Adrenal gland (tissue), 12 donors: ENCODE data around the gene FOCAD. TPM values are rescaled to one million over a fixed set of nuclear protein-coding genes. Genes with fewer than 3 reads are reported as not detected.

ENCODE experiments used
- DNase-seq, 7 donors: peaks; one replicate each; pipeline ENCODE4 v3.0.0-alpha.2; 2019 to 2020
- H3K27ac ChIP-seq, 5 donors: fragments of 200-600 bp; sonication (generic) in 4 of 5; 1 replicate in 3 of 5; 2 replicates in 2 of 5; pipeline versions ENCODE4 v1.5.1 to v1.8.0; 2016 to 2020; ENCODE audit warnings: mild to moderate bottlenecking in 1 of 5
- H3K27me3 ChIP-seq: fragments of 200-600 bp; 2 replicates; pipeline ENCODE4 v1.8.0; 2021
- H3K36me3 ChIP-seq, 2 donors: fragments of 200-600 bp; replicated peaks in 1 of 2; 1 replicate in 1 of 2; 2 replicates in 1 of 2; pipeline versions ENCODE4 v1.5.1 to v1.8.0; 2018 to 2022
- H3K4me1 ChIP-seq, 2 donors: fragments of 200-600 bp; replicated peaks in 1 of 2; 1 replicate in 1 of 2; 2 replicates in 1 of 2; pipeline versions ENCODE4 v1.5.1 to v1.8.0; 2018 to 2021
- H3K4me3 ChIP-seq, 4 donors: fragments of 200-600 bp; sonication (generic) in 3 of 4; one replicate each; pipeline ENCODE4 v1.5.1; 2016 to 2018
- H3K9me3 ChIP-seq, 3 donors: fragments of 200-600 bp; sonication (generic) in 1 of 3; replicated peaks in 1 of 3; 1 replicate in 2 of 3; 2 replicates in 1 of 3; pipeline versions ENCODE4 v1.5.1 to v1.8.0; 2016 to 2021
- POLR2A ChIP-seq, 2 donors: fragments of 450-650 bp; IDR thresholded peaks; one replicate each; pipeline ENCODE4 v1.6.1; 2017; ENCODE audit warnings: antibody characterized with exemption in 2 of 2, mild to moderate bottlenecking in 2 of 2, moderate library complexity in 1 of 2
- WGBS, 4 donors: extraction: QIAGEN DNeasy Blood & Tissue Kit in 2 of 4; methylation state at CpG; one replicate each; pipeline versions ENCODE4 v1.1.5 to v1.1.7; 2013 to 2017; 5-methylcytosine and 5-hydroxymethylcytosine counted together
- intact Hi-C, 2 donors: fragments of 100-400 bp; cut with DNase I; formaldehyde crosslinking; loops; one replicate each; pipeline versions ENCODE4 v1.14.1 to v1.15.0; 2022 to 2023
- polyA plus RNA-seq, 3 donors: library from polyadenylated mRNA; stranded (reverse); fragments of 200-250 nt in 2 of 3; fragments of 350-450 nt in 1 of 3; fragmentation: Illumina TruSeq in 1 of 3; extraction: RNeasy Lipid Tissue Mini Kit (QIAGEN cat#74804) in 1 of 3; gene quantifications; one replicate each; pipeline ENCODE4 v1.2.3, GENCODE V29; 2013 to 2014
- total RNA-seq, 9 donors: library from RNA; depleted of rRNA in 4 of 9; stranded (reverse); fragments of >200 nt in 4 of 9; fragments of 120-200 nt in 1 of 9; fragmentation: NEBNext Ultra II Directional in 1 of 9; extraction: Animal tissue kit (Norgen Biotek cat#: 25700) in 1 of 9; gene quantifications; one replicate each; pipeline versions ENCODE4 v1.1.0 to v1.2.4, GENCODE V29; 2013 to 2023
- TF ChIP-seq, protein P1 (sequence below), 6 experiments: fragments of 450-650 bp in 4 of 6; fragments of 200-600 bp in 2 of 6; sonication (generic) in 1 of 6; IDR thresholded peaks; 1 replicate in 5 of 6; 2 replicates in 1 of 6; pipeline versions ENCODE4 v1.5.1 to v1.8.0; 2016 to 2021; ENCODE audit warnings: antibody characterized with exemption in 6 of 6, mild to moderate bottlenecking in 2 of 6, moderate library complexity in 1 of 6
- donor health status: healthy with polysubstance abuse.
- donor health status: Bipolar disorder and iron deficiency.
- donor health status: DM: yes; HTN: yes; CAD: no.
- donor health status: DM: no; HTN: no; CAD: no.
- donor health status: DM: no; HTN: no; CAD: no.
- donor health status: DM: yes; HTN: yes; CAD: no.

The FOCAD gene
- total and polyA plus RNA-seq, 12 donors, result 20.5 to 134 (median 59.7) TPM

DNA sequence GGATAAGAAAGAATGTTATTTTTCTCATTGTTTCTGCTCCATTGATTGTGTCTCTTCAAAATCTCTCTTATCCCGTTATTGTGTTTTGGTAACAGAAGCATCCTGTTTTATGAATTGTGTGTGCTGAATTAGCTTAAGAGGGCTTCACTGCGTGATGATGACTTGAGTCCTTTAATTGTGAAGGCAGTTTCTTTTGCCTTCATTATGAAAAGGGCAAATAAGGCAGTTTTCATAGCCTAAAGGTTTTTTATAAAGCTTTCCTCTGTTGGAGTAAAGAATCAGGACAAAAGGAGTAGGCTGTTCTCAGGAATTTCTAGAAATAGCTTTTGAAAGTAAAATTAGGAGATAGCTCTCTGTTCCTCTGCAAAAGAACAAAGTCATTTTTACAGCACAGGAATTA, 169.8 kb downstream of the FOCAD start:
- TF ChIP-seq, protein P1, sequence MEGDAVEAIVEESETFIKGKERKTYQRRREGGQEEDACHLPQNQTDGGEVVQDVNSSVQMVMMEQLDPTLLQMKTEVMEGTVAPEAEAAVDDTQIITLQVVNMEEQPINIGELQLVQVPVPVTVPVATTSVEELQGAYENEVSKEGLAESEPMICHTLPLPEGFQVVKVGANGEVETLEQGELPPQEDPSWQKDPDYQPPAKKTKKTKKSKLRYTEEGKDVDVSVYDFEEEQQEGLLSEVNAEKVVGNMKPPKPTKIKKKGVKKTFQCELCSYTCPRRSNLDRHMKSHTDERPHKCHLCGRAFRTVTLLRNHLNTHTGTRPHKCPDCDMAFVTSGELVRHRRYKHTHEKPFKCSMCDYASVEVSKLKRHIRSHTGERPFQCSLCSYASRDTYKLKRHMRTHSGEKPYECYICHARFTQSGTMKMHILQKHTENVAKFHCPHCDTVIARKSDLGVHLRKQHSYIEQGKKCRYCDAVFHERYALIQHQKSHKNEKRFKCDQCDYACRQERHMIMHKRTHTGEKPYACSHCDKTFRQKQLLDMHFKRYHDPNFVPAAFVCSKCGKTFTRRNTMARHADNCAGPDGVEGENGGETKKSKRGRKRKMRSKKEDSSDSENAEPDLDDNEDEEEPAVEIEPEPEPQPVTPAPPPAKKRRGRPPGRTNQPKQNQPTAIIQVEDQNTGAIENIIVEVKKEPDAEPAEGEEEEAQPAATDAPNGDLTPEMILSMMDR (IDR thresholded peaks at IDR 0.05), result no peak
- TF ChIP-seq POLR2A (IDR thresholded peaks at IDR 0.05), result no peak
- WGBS, 4 donors, result 80 to 84% (median 82%) methylated on average over 2 of the region's 2 CpGs
- Histone ChIP-seq H3K27me3 (no peaks in the 10 kb centered on the region), H3K36me3 (no peaks in the 10 kb centered on the region), H3K4me1 (no peaks in the 10 kb centered on the region), H3K27ac (no peak overlapping the region), H3K4me3 (no peak overlapping the region), H3K9me3 (no peaks in the 10 kb centered on the region)
- intact Hi-C loops, result no loop called here
- DNase-seq, result no peak

DNA sequence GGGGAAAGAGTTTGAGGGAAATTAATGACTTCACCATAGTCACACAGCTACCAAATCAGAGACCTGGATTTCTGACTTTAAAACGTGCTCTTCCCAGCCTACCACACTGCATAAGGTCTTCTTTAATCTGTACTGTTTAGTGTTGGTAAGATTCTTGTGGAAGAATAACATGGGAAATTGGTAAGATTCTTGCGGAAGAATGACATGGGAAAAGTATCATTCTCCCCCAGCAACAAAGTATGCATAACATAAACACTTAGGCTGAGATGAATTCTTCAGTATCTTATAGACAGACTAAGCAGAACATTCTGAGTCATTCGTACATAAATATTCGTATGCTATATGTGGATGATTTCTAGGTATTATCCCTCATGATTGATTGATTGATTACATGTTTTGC, 170.4 kb downstream of the FOCAD start:
- TF ChIP-seq POLR2A (IDR thresholded peaks at IDR 0.05), result no peak
- TF ChIP-seq, protein P1 (IDR thresholded peaks at IDR 0.05), result no peak
- no peaks in the 10 kb centered on the region for H3K27me3 ChIP-seq
- H3K36me3 ChIP-seq, result no peaks in the 10 kb centered on the region
- WGBS, 4 donors, result 82 to 86% (median 84%) methylated on average over 4 of the region's 4 CpGs
- no peak for DNase-seq
- intact Hi-C loops, result no loop called here
- no peak overlapping the region for H3K4me3 ChIP-seq
- no peaks in the 10 kb centered on the region for H3K9me3 ChIP-seq
- H3K27ac ChIP-seq, result no peak overlapping the region
- H3K4me1 ChIP-seq, result no peaks in the 10 kb centered on the region

DNA sequence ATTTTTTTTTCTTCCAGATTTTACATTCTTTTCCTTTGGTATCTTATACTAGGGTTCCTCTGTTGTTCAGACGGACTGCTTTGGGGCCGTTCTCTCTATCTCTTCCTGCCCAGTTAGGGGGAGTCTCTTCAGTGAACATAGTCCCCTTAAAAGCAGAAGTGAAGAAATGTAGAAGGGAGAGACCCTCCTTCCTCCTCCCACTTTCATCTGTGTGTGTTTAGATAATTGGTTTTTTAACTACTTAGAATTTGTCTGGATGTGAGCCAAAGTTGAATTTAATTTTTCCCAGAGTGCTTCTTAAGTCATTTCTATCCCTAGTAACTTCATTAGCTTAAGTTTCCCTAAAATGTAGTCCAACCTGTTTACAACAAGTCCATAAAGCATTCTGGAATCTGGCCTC, 179.9 kb downstream of the FOCAD start:
- WGBS, 4 donors, result 37 to 100% (median 60%) methylated on average over 2 of the region's 2 CpGs
- no peak overlapping the region for H3K4me3 ChIP-seq
- H3K4me1 ChIP-seq, result no peaks in the 10 kb centered on the region
- no peaks in the 10 kb centered on the region for H3K27me3 ChIP-seq
- DNase-seq, result no peak
- H3K27ac ChIP-seq, result no peak overlapping the region
- no peaks in the 10 kb centered on the region for H3K36me3 ChIP-seq
- intact Hi-C loops, result no loop called here
- no peaks in the 10 kb centered on the region for H3K9me3 ChIP-seq
- TF ChIP-seq, protein P1 (IDR thresholded peaks at IDR 0.05), result no peak
- TF ChIP-seq POLR2A (IDR thresholded peaks at IDR 0.05), result no peak

DNA sequence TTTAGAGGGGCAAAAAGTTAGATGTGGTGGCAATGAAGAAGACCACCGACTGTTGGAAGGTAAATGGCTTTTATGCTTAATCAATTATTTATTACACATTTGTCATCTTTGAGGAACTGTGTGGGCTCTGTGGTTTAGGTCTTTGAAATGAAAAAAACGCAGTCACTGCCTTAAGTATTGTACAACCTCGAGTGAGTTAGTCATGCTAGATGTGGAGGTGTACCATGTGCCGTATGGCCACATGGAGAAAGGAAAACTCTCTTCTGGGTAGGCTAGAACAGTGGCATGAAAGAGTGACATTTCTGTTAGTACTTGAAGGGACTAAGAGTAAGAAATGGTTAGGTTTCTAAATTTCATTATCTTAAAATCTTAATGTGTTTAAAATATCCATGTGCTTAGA, 181.3 kb downstream of the FOCAD start:
- H3K36me3 ChIP-seq, result no peaks in the 10 kb centered on the region
- DNase-seq, result no peak
- H3K9me3 ChIP-seq, result no peaks in the 10 kb centered on the region
- no peak overlapping the region for H3K4me3 ChIP-seq
- no peaks in the 10 kb centered on the region for H3K27me3 ChIP-seq
- intact Hi-C loops, result no loop called here
- TF ChIP-seq, protein P1 (IDR thresholded peaks at IDR 0.05), result no peak
- no peak for TF ChIP-seq POLR2A (IDR thresholded peaks at IDR 0.05)
- WGBS, 4 donors, result 69 to 83% (median 79%) methylated on average over 4 of the region's 4 CpGs
- H3K4me1 ChIP-seq, result no peaks in the 10 kb centered on the region
- H3K27ac ChIP-seq, result no peak overlapping the region
